ENCODE data around the gene AGBL2. TPM values are rescaled to one million over a fixed set of nuclear protein-coding genes. Genes with fewer than 3 reads are reported as not detected.

Gene AGBL2
- total and polyA plus RNA-seq, 2 of the 8 experiments (the other 6 are each of a cell fraction or from before 2014, with no cell fraction given): 2.1 to 6.5 TPM

- Histone ChIP-seq H3K4me1 (replicated peaks in 1 of 4; ENCODE audit: control insufficient read depth in 3 of 4, insufficient read depth in 4 of 4, low read length in 3 of 4) (no peaks in the 10 kb centered on the region), H4K8ac (ENCODE audit: extremely low read depth, insufficient read depth, low read length) (no peak overlapping the region), H3K79me2 (ENCODE audit: control insufficient read depth in 1 of 2, insufficient read depth in 2 of 2, low read length in 2 of 2) (no peaks in the 10 kb centered on the region), H4K5ac (ENCODE audit: insufficient read length, low read depth, low read length) (no peak overlapping the region), H3K27me3 (replicated peaks in 1 of 4; ENCODE audit: control insufficient read depth in 3 of 4, extremely low read depth in 1 of 4, insufficient read depth in 3 of 4, low read length in 3 of 4) (no peaks in the 10 kb centered on the region), H2BK5ac (ENCODE audit: low read depth, low read length) (no peak overlapping the region), H3K27ac (ENCODE audit: low read depth, low read length) (no peak overlapping the region), H3K79me1 (ENCODE audit: low read depth, low read length) (no peaks in the 10 kb centered on the region), H2AFZ (ENCODE audit: low read length) (no peak overlapping the region), H2BK15ac (ENCODE audit: low read length) (no peak overlapping the region), H3K4ac (replicated peaks; ENCODE audit: insufficient read length, low read depth, low read length) (no peak overlapping the region), H3K23me2 (ENCODE audit: low read depth, low read length) (no peaks in the 10 kb centered on the region), H3K18ac (ENCODE audit: extremely low read depth, low read length) (no peak overlapping the region), H4K20me1 (replicated peaks in 1 of 2; ENCODE audit: control insufficient read depth in 1 of 2, insufficient read depth in 2 of 2, low read length in 2 of 2) (no peaks in the 10 kb centered on the region), H3K9me3 (ENCODE audit: insufficient read depth in 2 of 2, low read depth in 1 of 2, low read length in 1 of 2) (no peaks in the 10 kb centered on the region), H2BK120ac (replicated peaks; ENCODE audit: low read depth, low read length) (no peak overlapping the region), H3K4me3 (ENCODE audit: extremely low read depth in 1 of 4, insufficient read depth in 2 of 4, low read depth in 3 of 4, low read length in 4 of 4) (no peak overlapping the region), H4K91ac (replicated peaks; ENCODE audit: insufficient read length, low read length) (no peak overlapping the region), H3K9ac (replicated peaks in 1 of 4; ENCODE audit: extremely low read depth in 1 of 4, low read depth in 3 of 4, low read length in 3 of 4) (no peak overlapping the region), H3K36me3 (ENCODE audit: control insufficient read depth in 2 of 4, insufficient read depth in 4 of 4, low read length in 3 of 4) (no peaks in the 10 kb centered on the region), H2BK20ac (ENCODE audit: low read length) (no peak overlapping the region), H2BK12ac (ENCODE audit: low read depth, low read length) (no peak overlapping the region), H3K56ac (replicated peaks; ENCODE audit: insufficient read length, low read depth, low read length) (no peak overlapping the region), H3K23ac (ENCODE audit: insufficient read length) (no peak overlapping the region), H3K14ac (ENCODE audit: insufficient read length) (no peak overlapping the region), H2AK5ac (ENCODE audit: low read depth, low read length) (no peak overlapping the region), H3K4me2 (ENCODE audit: insufficient read depth in 1 of 2, low read depth in 2 of 2, low read length in 2 of 2) (no peak overlapping the region)
- 86% methylated on average over 1 of the region's 1 CpG; no CpG with 5 or more reads in 1 of the 2 experiments for WGBS, 2 experiments (ENCODE audit: extremely low coverage in 1 of 2, insufficient coverage in 1 of 2, insufficient read length in 1 of 2, insufficient replicate concordance in 2 of 2, low coverage in 1 of 2, low lambda C conversion rate in 2 of 2, missing lambda C conversion rate in 1 of 2)
- POLR2A ChIA-PET (ENCODE audit: partially characterized antibody): interaction anchor here (0.8 kb wide), 1 partner anchor 45 kb away, joined by 3 read pairs; no protein-coding TSS in a partner anchor
- CTCF ChIA-PET (ENCODE audit: partially characterized antibody): interaction anchor here (0.6 kb wide), 2 partner anchors 32 to 84 kb away, joined by 4 read pairs; no protein-coding TSS in a partner anchor
- no peak for TF ChIP-seq TBP (IDR thresholded peaks at IDR 0.05; ENCODE audit: low read depth, low read length)
- TF ChIP-seq ATF2 (IDR thresholded peaks at IDR 0.05; ENCODE audit: low read length): no peak
- TF ChIP-seq YY1 (IDR thresholded peaks at IDR 0.05; ENCODE audit: low read depth, low read length): no peak
- no peak for TF ChIP-seq SIX5 (IDR thresholded peaks at IDR 0.05; ENCODE audit: low read depth, low read length)
- no peak for TF ChIP-seq CEBPB (IDR thresholded peaks at IDR 0.05; ENCODE audit: low read depth, low read length)
- TF ChIP-seq HDAC2 (IDR thresholded peaks at IDR 0.05; ENCODE audit: borderline replicate concordance in 1 of 2, low read depth in 2 of 2, low read length in 2 of 2): no peak
- no peak for TF ChIP-seq JUN (IDR thresholded peaks at IDR 0.05; ENCODE audit: low read depth, low read length)
- TF ChIP-seq CHD1 (IDR thresholded peaks at IDR 0.05; ENCODE audit: low read depth, low read length): no peak
- TF ChIP-seq RFX5 (IDR thresholded peaks at IDR 0.05; ENCODE audit: borderline replicate concordance, low read depth, low read length): no peak
- no peak for TF ChIP-seq RNF2 (IDR thresholded peaks at IDR 0.05; ENCODE audit: borderline replicate concordance, low read depth, low read length, missing control alignments, poor library complexity, severe bottlenecking)
- TF ChIP-seq BACH1 (IDR thresholded peaks at IDR 0.05; ENCODE audit: low read length): no peak
- FAIRE-seq (no peak), DNase-seq (ENCODE audit: low read depth in 1 of 2, low spot score in 2 of 2) (no peak)
These were observed 29.0 kb downstream of the AGBL2 start for GRCh38 chr11:47686151-47686550.

Data from H1 (cell line).